ENCODE measurements around the gene CKMT2. TPM values are rescaled to one million over a fixed set of nuclear protein-coding genes. Genes with fewer than 3 reads are reported as not detected.

The CKMT2 gene
- total and polyA plus RNA-seq, 2 donors (not counting 3 experiments of a cell fraction or from before 2014, with no cell fraction given), result not detected

DNA sequence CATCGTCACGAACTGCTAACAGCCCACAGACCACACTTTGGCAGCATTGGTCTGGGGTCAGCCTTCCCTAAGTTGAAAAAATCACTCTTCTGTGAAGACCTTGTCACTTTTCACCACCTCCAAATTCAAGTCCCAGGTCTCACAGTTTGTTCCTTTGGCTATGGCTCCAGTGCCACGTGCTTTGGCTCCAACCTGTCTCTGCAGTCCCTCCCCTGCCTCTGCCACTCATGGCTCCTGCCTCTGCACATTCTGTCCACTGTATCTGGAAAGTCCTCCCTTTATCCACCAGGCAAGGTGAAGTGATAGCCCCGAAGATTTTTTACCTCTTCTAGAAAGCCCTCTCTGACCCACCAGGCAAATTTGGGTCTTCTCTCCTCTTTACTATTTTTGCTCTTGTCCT, 5.3 kb downstream of the CKMT2 start:
- no peak for TF ChIP-seq FOS (IDR thresholded peaks at IDR 0.05; ENCODE audit: borderline replicate concordance, insufficient read depth, low read length)
- no peak for TF ChIP-seq MYC (IDR thresholded peaks at IDR 0.05; ENCODE audit: low read depth, low read length)
- no peak for TF ChIP-seq POLR2AphosphoS5 (IDR thresholded peaks at IDR 0.05; ENCODE audit: insufficient read depth, low read depth, low read length)
- TF ChIP-seq EZH2 (IDR thresholded peaks at IDR 0.05; ENCODE audit: borderline replicate concordance, low read depth, low read length, severe bottlenecking), result no peak
- TF ChIP-seq JUN (IDR thresholded peaks at IDR 0.05; ENCODE audit: borderline replicate concordance, insufficient read depth, insufficient read length, low read depth), result no peak
- TF ChIP-seq CTCF (IDR thresholded peaks at IDR 0.05; ENCODE audit: extremely low read depth in 1 of 2, insufficient read depth in 1 of 2, low read depth in 1 of 2, low read length in 2 of 2), result no peak
- TF ChIP-seq, protein P1, sequence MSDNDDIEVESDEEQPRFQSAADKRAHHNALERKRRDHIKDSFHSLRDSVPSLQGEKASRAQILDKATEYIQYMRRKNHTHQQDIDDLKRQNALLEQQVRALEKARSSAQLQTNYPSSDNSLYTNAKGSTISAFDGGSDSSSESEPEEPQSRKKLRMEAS (IDR thresholded peaks at IDR 0.05; ENCODE audit: insufficient read depth, insufficient read length), result no peak
- no peak for TF ChIP-seq POLR2A (IDR thresholded peaks at IDR 0.05; ENCODE audit: low read depth, low read length)
- TF ChIP-seq GATA2 (IDR thresholded peaks at IDR 0.05; ENCODE audit: insufficient read depth, insufficient read length, low read depth, low read length), result no peak
- Histone ChIP-seq H3K9me3 (replicated peaks; ENCODE audit: control insufficient read depth, insufficient read depth, low read length) (no peaks in the 10 kb centered on the region), H3K79me2 (ENCODE audit: control insufficient read depth, insufficient read depth, low read length) (no peaks in the 10 kb centered on the region), H3K4me3 (replicated peaks in 1 of 3; ENCODE audit: insufficient read depth in 1 of 3, low read depth in 1 of 3, low read length in 3 of 3) (no peak overlapping the region), H3K27ac (ENCODE audit: insufficient read depth, low read depth, low read length) (no peak overlapping the region), H3K27me3 (ENCODE audit: control insufficient read depth in 2 of 2, insufficient read depth in 2 of 2, low read length in 2 of 2) (no peaks in the 10 kb centered on the region), H3K4me1 (ENCODE audit: control insufficient read depth, extremely low read depth, insufficient read depth, low read length) (no peaks in the 10 kb centered on the region), H3K4me2 (ENCODE audit: insufficient read depth, low read length) (no peak overlapping the region), H2AFZ (ENCODE audit: low read depth, low read length) (no peak overlapping the region), H3K36me3 (ENCODE audit: control insufficient read depth in 2 of 2, extremely low read depth in 1 of 2, insufficient read depth in 2 of 2, low read length in 2 of 2) (no peaks in the 10 kb centered on the region), H3K9ac (replicated peaks; ENCODE audit: extremely low read depth, insufficient read depth, low read length) (no peak overlapping the region), H3K9me1 (replicated peaks; ENCODE audit: control insufficient read depth, extremely low read depth, insufficient read depth, low read length) (no peaks in the 10 kb centered on the region), H4K20me1 (replicated peaks; ENCODE audit: control insufficient read depth, extremely low read depth, insufficient read depth, low read length) (no peaks in the 10 kb centered on the region)
- no TSS peak for BruUV-seq (replicated peaks)
- no peak for DNase-seq (ENCODE audit: low read depth, low spot score)
- dilution Hi-C loops (cut with MboI; ENCODE audit: extremely low pct_ligation_motif_present, low sequenced_read_pairs) (no loop called here), intact Hi-C loops (cut with micrococcal nuclease) (no loop called here)
- no peak for FAIRE-seq
- POLR2A ChIA-PET, result no interaction called here
- CTCF ChIA-PET, result interaction anchor here (1.4 kb wide), 1 partner anchor 11 kb away, joined by 3 read pairs; no protein-coding TSS in a partner anchor
